Tibial artery (tissue), 4 donors: ENCODE results near the gene BTD.
A peak's percentile ranks its signal among the peaks of the same experiment; 100 is the strongest.

Source experiments
- DNase-seq, 2 donors: peaks; one replicate each; pipeline ENCODE4 v3.0.0-alpha.2; 2019
- H3K27ac ChIP-seq, 2 donors: fragments of 200-600 bp; sonication (generic) in 1 of 2; 1 replicate in 1 of 2; 2 replicates in 1 of 2; pipeline ENCODE4 v1.5.1; 2018 to 2019; ENCODE audit warnings: mild to moderate bottlenecking in 1 of 2
- H3K27me3 ChIP-seq, 2 donors: fragments of 200-600 bp; sonication (generic) in 1 of 2; one replicate each; pipeline versions ENCODE4 v1.5.1 to v1.6.0; 2016 to 2019
- H3K36me3 ChIP-seq, 3 donors: fragments of 200-600 bp; sonication (generic) in 2 of 3; one replicate each; pipeline ENCODE4 v1.5.1; 2016 to 2019; ENCODE audit warnings: mild to moderate bottlenecking in 2 of 3
- H3K4me1 ChIP-seq, 4 donors: fragments of 200-600 bp; sonication (generic) in 2 of 4; 1 replicate in 3 of 4; 2 replicates in 1 of 4; pipeline ENCODE4 v1.5.1; 2016 to 2019
- H3K4me3 ChIP-seq, 2 donors: fragments of 200-600 bp; sonication (generic) in 1 of 2; 1 replicate in 1 of 2; 2 replicates in 1 of 2; pipeline ENCODE4 v1.5.1; 2018 to 2019; ENCODE audit warnings: mild to moderate bottlenecking in 2 of 2
- H3K9me3 ChIP-seq, 3 donors: fragments of 200-600 bp; sonication (generic) in 1 of 3; one replicate each; pipeline ENCODE4 v1.5.1; 2016 to 2019
- CTCF ChIP-seq, 2 experiments: fragments of 200-600 bp in 1 of 2; fragments of 450-650 bp in 1 of 2; IDR thresholded peaks; one replicate each; pipeline ENCODE4 v1.5.1; 2017 to 2019; ENCODE audit warnings: antibody characterized with exemption in 2 of 2, mild to moderate bottlenecking in 1 of 2, moderate library complexity in 1 of 2
- intact Hi-C: fragments of 100-400 bp; cut with DNase I; formaldehyde crosslinking; loops from one replicate; pipeline ENCODE4 v1.15.0; 2023; ENCODE audit warnings: low total_unique reads

Gene BTD

DNA sequence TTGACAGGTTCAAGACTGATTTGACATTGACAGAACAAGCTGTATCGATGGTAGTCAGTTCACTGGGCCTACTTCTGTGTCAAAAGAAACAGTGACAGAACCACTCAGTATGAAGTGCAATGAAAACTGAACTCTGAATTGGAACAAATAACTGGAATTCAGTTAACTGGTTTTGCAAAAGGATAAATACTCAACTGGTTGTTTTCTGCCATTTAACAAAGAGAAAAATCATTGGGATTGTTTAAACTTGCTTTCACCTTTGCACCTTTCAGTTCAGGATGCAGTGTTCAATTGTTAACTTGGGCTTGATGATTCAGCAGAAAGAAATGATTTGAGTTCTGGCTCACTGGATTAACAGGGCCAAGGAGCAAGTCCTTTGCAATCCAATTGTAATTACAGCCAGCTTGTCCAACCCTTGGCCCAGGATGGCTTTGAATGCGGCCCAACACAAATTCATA is 4.9 kb downstream of the BTD start:
- DNase-seq = no peak
- no peak overlapping the region for H3K27ac ChIP-seq
- no peaks in the 10 kb centered on the region for H3K27me3 ChIP-seq
- no peaks in the 10 kb centered on the region for H3K9me3 ChIP-seq
- H3K36me3 ChIP-seq = no peaks in the 10 kb centered on the region
- no peak overlapping the region for H3K4me3 ChIP-seq
- no peak for TF ChIP-seq CTCF (IDR thresholded peaks at IDR 0.05)
- intact Hi-C loops = no loop called here
- H3K4me1 ChIP-seq = peaks cover 0 to 22% (median 3%) of the 10 kb centered on the region in 4 donors

DNA sequence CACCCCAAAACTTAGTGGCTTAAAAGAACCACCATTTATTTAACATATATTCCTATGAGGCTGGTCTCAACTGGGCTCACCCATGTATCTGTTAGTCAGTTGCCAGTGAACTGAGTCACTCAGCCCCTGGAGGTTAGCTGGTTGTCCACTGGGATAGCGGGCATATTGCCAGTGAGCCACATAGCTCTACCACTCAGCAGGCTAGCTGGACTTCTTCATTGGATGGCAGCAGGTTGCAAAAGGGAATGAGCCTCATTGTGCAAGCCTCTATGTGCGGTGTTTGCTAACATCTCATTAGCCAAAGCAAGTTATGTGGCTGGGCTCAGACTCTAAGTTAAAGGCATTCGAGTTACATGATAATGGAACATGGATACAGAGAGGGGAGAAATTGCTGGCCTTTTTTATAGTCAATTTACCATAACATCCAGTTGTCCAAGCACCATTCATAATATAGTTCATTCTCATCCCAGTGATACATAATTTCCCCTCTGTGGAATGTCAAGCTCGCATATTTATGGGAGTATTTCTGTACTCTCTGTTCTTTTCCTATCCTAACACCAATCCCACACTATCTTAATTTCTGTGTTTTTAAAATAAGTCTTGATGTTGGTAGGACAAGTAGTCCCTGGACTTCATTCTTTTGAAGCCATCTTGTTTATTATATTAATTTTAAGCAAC is 8.7 kb downstream of the BTD start:
- no peaks in the 10 kb centered on the region for H3K9me3 ChIP-seq
- H3K4me1 ChIP-seq = peaks cover 0 to 21% (median 0%) of the 10 kb centered on the region in 4 donors
- peak overlapping the region in 1 of 2 donors; percentile 8 for H3K27ac ChIP-seq
- intact Hi-C loops = no loop called here
- no peak for TF ChIP-seq CTCF (IDR thresholded peaks at IDR 0.05)
- H3K27me3 ChIP-seq = no peaks in the 10 kb centered on the region
- peak; percentile 65 to 78 for DNase-seq
- no peak overlapping the region for H3K4me3 ChIP-seq
- H3K36me3 ChIP-seq = no peaks in the 10 kb centered on the region

GRCh38 chr3:15611018-15611417 is 9.5 kb downstream of the BTD start:
- intact Hi-C loops = no loop called here
- no peaks in the 10 kb centered on the region for H3K36me3 ChIP-seq
- peak overlapping the region in 1 of 2 donors; percentile 13 for H3K27ac ChIP-seq
- H3K9me3 ChIP-seq = no peaks in the 10 kb centered on the region
- H3K27me3 ChIP-seq = no peaks in the 10 kb centered on the region
- peaks cover 0 to 21% (median 0%) of the 10 kb centered on the region in 4 donors for H3K4me1 ChIP-seq
- TF ChIP-seq CTCF (IDR thresholded peaks at IDR 0.05) = no peak
- peak in 1 of 2 donors; percentile 64 for DNase-seq
- H3K4me3 ChIP-seq = no peak overlapping the region

- Histone ChIP-seq H3K4me3 (no peak overlapping the region), H3K27ac (peak overlapping the region in 1 of 2 donors; percentile 13), H3K27me3 (no peaks in the 10 kb centered on the region), H3K4me1 (peaks cover 0 to 21% (median 0%) of the 10 kb centered on the region in 4 donors), H3K9me3 (no peaks in the 10 kb centered on the region), H3K36me3 (no peaks in the 10 kb centered on the region)
- TF ChIP-seq CTCF (IDR thresholded peaks at IDR 0.05) = no peak
- intact Hi-C loops = no loop called here
- no peak for DNase-seq
Measured at GRCh38 chr3:15612001-15612400, 10.5 kb downstream of the BTD start.

- Histone ChIP-seq H3K4me1 (peaks cover 0 to 21% (median 0%) of the 10 kb centered on the region in 4 donors), H3K4me3 (no peak overlapping the region), H3K27me3 (no peaks in the 10 kb centered on the region), H3K36me3 (peaks cover 0 to 6% (median 0%) of the 10 kb centered on the region in 3 donors), H3K27ac (no peak overlapping the region), H3K9me3 (peaks cover 0 to 4% (median 2%) of the 10 kb centered on the region in 3 donors)
- TF ChIP-seq CTCF (IDR thresholded peaks at IDR 0.05) = no peak
- no peak for DNase-seq
- intact Hi-C loops = no loop called here
Measured at GRCh38 chr3:15614958-15615357, 13.4 kb downstream of the BTD start.
